ENCODE data around the gene PLA2G6.

The PLA2G6 gene

GRCh38 chr22:38213990-38214301, 32.3 kb upstream of the PLA2G6 start:
- no peak for DNase-seq (ENCODE audit: low spot score)

- DNase-seq (ENCODE audit: low spot score) = no peak
Observed at GRCh38 chr22:38213319-38213989, 31.8 kb upstream of the PLA2G6 start.

- no peak for DNase-seq (ENCODE audit: low spot score)
Observed at GRCh38 chr22:38212442-38212841, 30.8 kb upstream of the PLA2G6 start.

GRCh38 chr22:38211556-38211955, 29.9 kb upstream of the PLA2G6 start:
- no peak for DNase-seq (ENCODE audit: low spot score)

GRCh38 chr22:38208551-38208968, 26.9 kb upstream of the PLA2G6 start:
- no peak for DNase-seq (ENCODE audit: low spot score)

GRCh38 chr22:38207898-38208432, 26.3 kb upstream of the PLA2G6 start:
- no peak for DNase-seq (ENCODE audit: low spot score)

GRCh38 chr22:38205261-38206128, 23.9 kb upstream of the PLA2G6 start:
- DNase-seq (ENCODE audit: low spot score) = no peak

- no peak for DNase-seq (ENCODE audit: low spot score)
Observed at GRCh38 chr22:38204784-38205183, 23.2 kb upstream of the PLA2G6 start.

- DNase-seq (ENCODE audit: low spot score) = no peak
Observed at GRCh38 chr22:38203855-38204514, 22.4 kb upstream of the PLA2G6 start.

- peak; percentile 69 for DNase-seq (ENCODE audit: low spot score)
Observed at GRCh38 chr22:38203090-38203810, 21.6 kb upstream of the PLA2G6 start.

GRCh38 chr22:38202437-38203089, 20.9 kb upstream of the PLA2G6 start:
- peak; percentile 53 for DNase-seq (ENCODE audit: low spot score)

- peak; percentile 95 for DNase-seq (ENCODE audit: low spot score)
Observed at GRCh38 chr22:38201711-38202436, 20.2 kb upstream of the PLA2G6 start, which contains the start of gene MAFF. Gene MAFF (plus strand): TSS chr22:38201994. CDS start chr22:38213854, 11,860 bp downstream.

GRCh38 chr22:38201371-38201710, 19.7 kb upstream of the PLA2G6 start:
- no peak for DNase-seq (ENCODE audit: low spot score)

GRCh38 chr22:38199826-38200559, 18.4 kb upstream of the PLA2G6 start:
- no peak for DNase-seq (ENCODE audit: low spot score)

- no peak for DNase-seq (ENCODE audit: low spot score)
Observed at GRCh38 chr22:38196791-38197419, 15.3 kb upstream of the PLA2G6 start.

- no peak for DNase-seq (ENCODE audit: low spot score)
Observed at GRCh38 chr22:38193580-38193979, 11.9 kb upstream of the PLA2G6 start.

GRCh38 chr22:38192475-38192863, 10.8 kb upstream of the PLA2G6 start:
- no peak for DNase-seq (ENCODE audit: low spot score)

GRCh38 chr22:38191731-38192474, 10.3 kb upstream of the PLA2G6 start:
- no peak for DNase-seq (ENCODE audit: low spot score)

GRCh38 chr22:38191055-38191454, 9.4 kb upstream of the PLA2G6 start:
- no peak for DNase-seq (ENCODE audit: low spot score)

Data from SW480 (cell line).